Measurements from ENCODE around the gene EDA.

GRCh38 chrX:69762340-69762739 is 146.4 kb downstream of the EDA start:
- TF ChIP-seq CTCF (IDR thresholded peaks at IDR 0.05) = no peak
- no peak for TF ChIP-seq POLR2A (IDR thresholded peaks at IDR 0.05)

All from body of pancreas (tissue), 4 donors.